Sigmoid colon (tissue), 3 donors: Measurements from ENCODE around the gene FGF21.

Experiments
- CTCF ChIP-seq, 4 experiments: fragments of 450-650 bp in 3 of 4; fragments of 200-600 bp in 1 of 4; IDR thresholded peaks; one replicate each; pipeline ENCODE4 v1.5.1; 2016 to 2019; ENCODE audit warnings: antibody characterized with exemption in 4 of 4, mild to moderate bottlenecking in 3 of 4, moderate library complexity in 2 of 4
- POLR2A ChIP-seq, 2 donors: fragments of 450-650 bp; IDR thresholded peaks; one replicate each; pipeline ENCODE4 v1.6.1; 2016; ENCODE audit warnings: antibody characterized with exemption in 2 of 2, mild to moderate bottlenecking in 2 of 2, moderate library complexity in 2 of 2

- TF ChIP-seq CTCF (IDR thresholded peaks at IDR 0.05) (no peak), POLR2A (IDR thresholded peaks at IDR 0.05) (no peak)
Measured at GRCh38 chr19:48722196-48722708, 33.1 kb upstream of the FGF21 start.
